ENCODE results near the gene FNDC3B. TPM values are rescaled to one million over a fixed set of nuclear protein-coding genes. Genes with fewer than 3 reads are reported as not detected.

The FNDC3B gene
- total RNA-seq, 1 donor from 2014 or later: 71.8 TPM

DNA sequence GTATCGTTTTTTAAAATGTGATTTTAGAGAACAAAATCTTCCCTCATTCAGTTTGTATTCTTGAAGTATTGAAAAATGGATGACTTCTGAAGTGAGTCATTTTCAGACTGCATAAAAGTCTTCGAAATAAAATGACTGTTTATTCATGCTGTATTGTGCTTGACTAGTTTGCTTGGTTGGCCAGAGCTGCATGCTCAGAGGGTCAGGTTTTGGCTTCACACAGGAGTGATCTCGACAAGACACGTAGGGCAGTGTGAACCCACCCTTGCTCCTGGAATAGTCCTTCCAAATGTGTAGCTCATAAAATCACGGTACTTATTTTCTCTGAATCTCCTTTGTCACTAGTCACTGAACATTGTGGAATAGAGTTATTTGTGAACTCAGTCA lies 73.3 kb downstream of the FNDC3B start:
- no peak for DNase-seq (ENCODE audit: low read depth in 2 of 2)

GRCh38 chr3:172113710-172114109 lies 74.3 kb downstream of the FNDC3B start:
- DNase-seq (ENCODE audit: low read depth in 2 of 2): no peak

- no peak for DNase-seq (ENCODE audit: low read depth in 2 of 2)
Observed at GRCh38 chr3:172115059-172115458, 75.7 kb downstream of the FNDC3B start.

DNA sequence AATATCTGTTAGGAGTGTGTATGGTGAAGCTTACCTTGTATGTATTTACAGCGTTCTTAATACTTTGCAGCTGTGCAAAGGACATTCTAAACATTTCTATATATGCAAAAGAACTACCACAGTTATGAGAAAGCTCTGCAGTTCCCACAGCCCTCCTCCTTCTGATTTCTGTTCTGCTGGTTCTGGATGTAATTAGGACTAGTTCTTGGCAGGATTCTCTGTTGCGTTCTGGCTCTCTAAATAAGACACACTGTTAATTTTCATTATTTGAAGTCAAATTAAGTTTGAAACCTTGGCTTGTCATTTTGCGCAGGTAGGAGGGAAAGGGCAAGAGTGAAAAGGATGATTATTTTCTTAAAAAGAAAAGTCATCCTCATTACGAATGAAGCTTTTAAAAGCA lies 76.4 kb downstream of the FNDC3B start:
- DNase-seq (ENCODE audit: low read depth in 2 of 2): no peak

DNA sequence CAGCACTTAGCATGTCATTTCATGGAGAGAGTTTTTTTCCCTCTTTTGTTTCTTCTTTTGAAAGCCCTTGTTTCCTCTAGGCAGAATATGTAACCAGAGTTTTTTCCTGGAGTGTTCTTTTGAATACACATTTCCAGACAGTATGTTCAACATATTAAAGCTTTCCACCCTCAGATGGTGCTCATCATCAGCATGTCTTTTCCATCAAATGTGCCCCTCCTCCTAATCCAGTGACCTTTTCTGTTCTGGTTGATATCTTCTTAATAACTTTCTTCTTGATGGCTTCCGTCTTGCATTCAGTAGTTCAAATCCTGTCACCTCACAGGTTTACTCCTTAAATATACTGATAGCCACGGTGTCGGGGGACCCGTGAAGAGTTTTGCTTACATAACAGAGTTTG lies 78.6 kb downstream of the FNDC3B start:
- no peak for DNase-seq (ENCODE audit: low read depth in 2 of 2)

GRCh38 chr3:172119266-172119969 lies 80.0 kb downstream of the FNDC3B start:
- DNase-seq (ENCODE audit: low read depth in 2 of 2): no peak

DNA sequence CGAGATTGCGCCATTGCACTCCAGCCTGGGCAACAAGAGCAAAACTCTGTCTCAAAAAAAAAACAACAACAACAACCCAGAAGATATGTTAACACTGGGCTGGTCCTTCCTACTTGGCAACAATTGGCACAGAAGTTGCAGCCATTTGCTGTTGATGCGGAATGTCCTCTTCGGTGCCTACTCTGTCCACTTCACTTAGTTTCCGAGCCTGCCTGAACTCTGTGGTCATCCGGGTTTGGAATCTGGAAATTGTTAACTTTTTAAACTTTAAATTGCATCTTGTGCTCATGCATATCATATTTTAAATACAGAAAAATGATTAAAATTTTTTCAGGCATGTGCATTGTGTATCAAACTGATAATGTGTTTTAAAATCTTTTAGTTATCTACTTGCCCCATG lies 81.5 kb downstream of the FNDC3B start:
- no peak for DNase-seq (ENCODE audit: low read depth in 2 of 2)

GRCh38 chr3:172121981-172122380 lies 82.6 kb downstream of the FNDC3B start:
- DNase-seq (ENCODE audit: low read depth in 2 of 2): no peak

DNA sequence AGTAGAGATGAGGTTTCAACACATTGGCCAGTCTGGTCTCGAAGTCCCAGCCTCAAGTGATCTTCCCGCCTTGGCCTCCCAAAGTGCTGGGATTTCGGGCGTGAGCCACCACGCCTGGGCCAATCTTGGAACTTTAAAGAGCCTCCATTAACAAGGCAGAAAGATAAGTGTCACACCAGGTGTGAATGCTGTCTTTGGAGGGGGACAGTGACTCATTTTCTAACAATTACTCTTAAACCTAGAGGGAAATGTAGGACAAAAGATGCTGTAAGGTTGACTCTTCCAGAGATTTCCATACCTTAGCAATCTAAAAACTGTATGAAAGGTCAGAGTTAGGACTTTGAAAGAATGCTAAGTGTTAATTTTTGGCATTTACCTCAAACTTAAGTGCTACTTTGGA lies 84.9 kb downstream of the FNDC3B start:
- DNase-seq (ENCODE audit: low read depth in 2 of 2): no peak

- no peak for DNase-seq (ENCODE audit: low read depth in 2 of 2)
Observed at GRCh38 chr3:172125053-172125452, 85.7 kb downstream of the FNDC3B start.

GRCh38 chr3:172125963-172126457 lies 86.6 kb downstream of the FNDC3B start:
- DNase-seq (ENCODE audit: low read depth in 2 of 2): no peak

DNA sequence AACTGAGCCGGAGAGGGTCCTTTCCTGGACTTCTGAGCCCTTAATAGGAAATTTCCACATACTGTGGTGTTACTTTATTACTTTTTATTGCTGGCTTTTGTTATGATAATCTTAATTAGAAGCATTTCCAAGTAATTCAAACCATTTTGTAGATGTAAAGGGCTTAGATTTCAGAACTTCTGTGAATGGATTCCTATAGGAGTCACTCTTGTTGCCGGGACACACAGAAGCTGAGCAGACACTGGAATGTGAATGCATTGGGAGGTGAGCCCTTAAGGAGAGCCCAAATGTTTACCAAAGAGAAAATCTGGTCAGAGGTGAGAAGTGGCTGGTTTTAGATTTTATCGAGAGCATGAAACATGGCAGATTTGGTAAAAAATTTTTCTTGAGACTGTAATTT lies 87.4 kb downstream of the FNDC3B start:
- no peak for DNase-seq (ENCODE audit: low read depth in 2 of 2)

GRCh38 chr3:172127141-172127540 lies 87.8 kb downstream of the FNDC3B start:
- DNase-seq (ENCODE audit: low read depth in 2 of 2): no peak

DNA sequence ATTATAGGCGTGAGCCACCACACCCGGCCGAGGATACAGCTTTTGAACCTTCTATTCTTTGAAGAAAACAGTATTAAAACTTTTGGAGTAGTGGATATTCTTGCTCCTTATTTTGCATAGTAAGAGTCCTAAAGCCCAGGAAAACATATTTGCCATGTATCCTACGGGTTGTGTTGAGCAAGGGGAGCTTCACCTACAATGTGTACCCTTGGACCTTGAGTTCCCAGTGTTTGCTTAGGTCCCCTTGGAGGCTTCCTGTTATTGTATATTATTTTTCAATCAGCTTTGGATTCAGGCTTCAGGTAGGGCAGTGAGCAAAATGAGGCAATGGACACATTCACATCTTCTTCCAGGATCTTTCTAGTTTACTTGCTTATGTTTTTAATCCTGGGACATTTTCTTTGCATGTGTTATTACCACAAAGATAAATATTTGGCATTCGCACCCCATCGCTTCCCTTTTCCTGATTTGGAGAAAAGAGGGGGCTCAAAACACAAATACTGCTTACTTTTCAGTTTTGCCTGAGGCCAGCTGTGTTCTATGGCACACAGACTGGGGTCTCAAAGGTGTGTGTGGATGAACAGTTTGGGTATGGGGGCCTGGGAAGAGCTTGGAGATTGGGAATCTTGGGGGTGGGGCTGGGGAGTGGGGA lies 88.7 kb downstream of the FNDC3B start:
- no peak for DNase-seq (ENCODE audit: low read depth in 2 of 2)

DNA sequence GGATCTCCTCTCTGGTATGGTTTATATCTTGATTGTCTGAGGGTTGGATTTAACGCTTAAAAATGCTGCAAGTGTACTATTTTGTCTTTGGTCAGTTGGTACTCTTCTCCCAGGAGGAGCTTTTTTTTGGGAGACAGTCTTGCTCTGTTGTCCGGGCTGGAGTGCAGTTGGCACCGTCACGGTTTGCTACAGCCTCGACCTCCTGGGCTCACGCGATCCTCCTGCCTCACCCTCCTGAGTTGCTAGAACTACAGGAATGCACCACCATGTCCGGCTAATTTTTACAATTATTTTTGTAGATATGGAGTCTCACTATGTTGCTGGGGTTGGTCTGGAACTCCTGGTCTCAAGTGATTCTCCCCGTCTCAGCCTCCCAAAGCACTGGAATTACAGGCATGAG lies 89.5 kb downstream of the FNDC3B start:
- DNase-seq (ENCODE audit: low read depth in 2 of 2): no peak

- no peak for DNase-seq (ENCODE audit: low read depth in 2 of 2)
Observed at GRCh38 chr3:172129498-172129849, 90.1 kb downstream of the FNDC3B start.

DNA sequence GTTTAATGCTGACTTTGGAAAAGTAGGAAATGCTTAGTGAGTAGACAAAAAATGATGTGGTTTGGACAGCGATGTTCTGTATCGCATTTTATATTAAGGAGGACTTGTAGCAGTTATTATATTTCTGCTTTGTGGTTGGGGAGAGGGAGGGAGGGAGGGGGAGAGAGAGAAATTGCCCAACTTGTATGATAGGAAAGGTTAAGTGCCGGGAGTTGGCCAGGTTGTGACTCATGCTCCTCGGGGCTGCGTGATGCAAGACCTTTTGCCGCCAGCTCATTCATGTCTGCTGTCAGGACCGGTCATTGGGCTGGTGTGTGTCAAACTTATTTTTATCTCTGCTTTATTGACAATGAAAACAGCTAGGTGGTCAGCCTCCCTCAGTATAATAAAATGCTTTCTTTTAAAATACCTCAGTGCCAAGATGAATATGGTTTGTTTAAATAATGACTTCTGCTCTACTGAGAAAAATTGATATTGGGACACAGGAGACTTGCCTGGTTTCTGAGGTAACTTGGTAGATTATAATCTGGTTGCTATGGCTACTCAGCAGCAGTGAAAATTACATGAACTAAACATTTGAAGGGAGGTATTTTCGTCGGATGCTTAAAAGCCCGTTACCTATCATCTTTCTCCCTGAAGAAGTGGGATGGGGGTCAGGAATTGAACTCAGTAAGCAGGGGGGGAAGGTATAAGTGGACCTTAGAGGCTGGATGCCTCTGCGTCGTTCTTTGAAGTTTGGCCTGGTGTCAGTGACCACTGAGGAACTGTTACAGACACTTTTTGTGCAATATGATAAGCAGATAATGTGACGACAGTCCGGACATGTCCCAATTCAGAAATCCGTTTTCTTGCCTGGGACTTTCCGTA lies 90.7 kb downstream of the FNDC3B start:
- peak; percentile 91 to 98 for DNase-seq (ENCODE audit: low read depth in 2 of 2)

DNA sequence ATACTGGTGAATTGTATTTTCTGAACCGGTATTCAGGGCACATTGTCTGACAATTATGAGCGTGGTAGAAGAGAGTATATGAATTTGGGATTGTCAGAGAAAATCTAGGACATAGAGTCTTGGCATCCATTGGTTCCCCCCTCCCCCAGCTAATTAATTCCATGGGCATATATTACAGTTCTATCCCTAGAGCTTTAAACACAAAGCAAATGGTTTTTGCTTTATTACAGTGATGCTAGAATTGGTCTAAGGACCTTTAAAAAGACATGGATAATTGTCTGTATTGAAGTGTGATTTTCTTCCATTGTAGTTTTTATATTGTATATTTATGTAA lies 91.3 kb downstream of the FNDC3B start:
- DNase-seq (ENCODE audit: low read depth in 2 of 2): no peak

DNA sequence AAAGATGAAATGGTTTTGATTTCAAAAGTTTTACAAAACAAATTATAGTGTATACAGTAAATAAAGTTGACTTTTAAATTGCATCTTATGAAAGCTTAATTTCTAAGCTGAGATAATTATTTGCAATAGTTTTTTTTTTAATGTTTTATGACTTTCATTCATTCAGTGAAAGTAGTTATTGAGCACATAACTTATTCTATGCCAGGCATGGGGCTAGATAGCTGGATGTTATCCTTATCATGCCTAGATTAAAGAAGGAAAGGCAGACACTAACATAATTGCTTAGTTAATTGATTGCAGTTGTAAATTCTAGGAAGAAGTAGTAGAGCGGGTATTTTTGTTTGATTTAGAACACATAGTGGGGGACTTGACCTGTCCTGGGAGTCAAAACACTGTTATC lies 92.4 kb downstream of the FNDC3B start:
- DNase-seq (ENCODE audit: low read depth in 2 of 2): no peak

GRCh38 chr3:172132159-172132586 lies 92.8 kb downstream of the FNDC3B start:
- DNase-seq (ENCODE audit: low read depth in 2 of 2): no peak

DNA sequence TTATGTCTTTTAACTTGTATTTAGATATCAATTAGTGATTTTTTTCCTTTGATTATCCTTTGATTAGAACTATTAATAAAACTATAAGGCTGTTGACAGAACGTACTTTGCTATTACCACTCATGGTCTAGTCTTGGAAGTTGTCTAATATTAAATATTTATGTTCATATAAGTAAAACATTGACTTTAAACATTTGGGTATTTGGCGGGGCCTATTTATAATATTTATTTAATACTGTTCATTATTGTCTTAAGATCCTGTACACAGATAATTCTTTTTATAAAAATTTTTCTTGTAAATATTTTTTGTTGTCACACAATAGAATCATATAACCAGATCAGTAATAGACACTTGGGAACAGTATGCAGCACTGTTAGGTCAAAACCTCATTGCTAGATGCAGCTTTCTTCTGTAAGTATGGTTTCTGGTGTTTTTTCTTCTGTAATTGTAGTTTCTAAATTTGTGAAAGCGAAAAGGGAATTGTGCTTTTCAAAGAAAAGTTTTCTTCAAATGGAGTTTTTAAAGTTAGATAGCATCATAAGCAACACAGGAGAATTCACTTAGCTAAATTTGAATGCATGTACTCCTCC lies 93.4 kb downstream of the FNDC3B start:
- no peak for DNase-seq (ENCODE audit: low read depth in 2 of 2)

DNA sequence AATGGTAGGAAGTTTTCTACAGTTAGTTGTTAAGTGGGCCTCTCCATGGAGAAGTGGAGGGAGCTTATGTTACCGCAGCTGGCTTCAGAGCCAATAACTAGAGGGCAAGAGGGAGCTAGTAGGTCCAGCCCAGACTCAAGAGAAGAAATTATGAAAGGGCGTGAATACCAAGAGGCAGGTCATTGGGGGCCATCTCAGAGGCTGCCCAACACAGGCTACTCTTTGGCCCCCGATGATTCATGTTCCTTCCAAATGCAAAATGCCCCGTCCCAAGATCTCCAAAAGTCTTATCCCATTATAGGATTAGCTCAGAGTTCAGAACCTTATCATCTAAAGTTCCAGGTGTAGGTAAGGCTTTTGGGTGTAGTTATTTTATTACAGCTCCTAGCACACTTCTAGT lies 94.5 kb downstream of the FNDC3B start:
- no peak for DNase-seq (ENCODE audit: low read depth in 2 of 2)

Measured in dermis microvascular lymphatic vessel endothelial cell (primary cell).